Measurements from ENCODE around the gene ZBTB42. TPM values are rescaled to one million over a fixed set of nuclear protein-coding genes. Genes with fewer than 3 reads are reported as not detected.

The ZBTB42 gene
- total RNA-seq, 2 donors from 2014 or later: 5.2 to 8.1 TPM

DNA sequence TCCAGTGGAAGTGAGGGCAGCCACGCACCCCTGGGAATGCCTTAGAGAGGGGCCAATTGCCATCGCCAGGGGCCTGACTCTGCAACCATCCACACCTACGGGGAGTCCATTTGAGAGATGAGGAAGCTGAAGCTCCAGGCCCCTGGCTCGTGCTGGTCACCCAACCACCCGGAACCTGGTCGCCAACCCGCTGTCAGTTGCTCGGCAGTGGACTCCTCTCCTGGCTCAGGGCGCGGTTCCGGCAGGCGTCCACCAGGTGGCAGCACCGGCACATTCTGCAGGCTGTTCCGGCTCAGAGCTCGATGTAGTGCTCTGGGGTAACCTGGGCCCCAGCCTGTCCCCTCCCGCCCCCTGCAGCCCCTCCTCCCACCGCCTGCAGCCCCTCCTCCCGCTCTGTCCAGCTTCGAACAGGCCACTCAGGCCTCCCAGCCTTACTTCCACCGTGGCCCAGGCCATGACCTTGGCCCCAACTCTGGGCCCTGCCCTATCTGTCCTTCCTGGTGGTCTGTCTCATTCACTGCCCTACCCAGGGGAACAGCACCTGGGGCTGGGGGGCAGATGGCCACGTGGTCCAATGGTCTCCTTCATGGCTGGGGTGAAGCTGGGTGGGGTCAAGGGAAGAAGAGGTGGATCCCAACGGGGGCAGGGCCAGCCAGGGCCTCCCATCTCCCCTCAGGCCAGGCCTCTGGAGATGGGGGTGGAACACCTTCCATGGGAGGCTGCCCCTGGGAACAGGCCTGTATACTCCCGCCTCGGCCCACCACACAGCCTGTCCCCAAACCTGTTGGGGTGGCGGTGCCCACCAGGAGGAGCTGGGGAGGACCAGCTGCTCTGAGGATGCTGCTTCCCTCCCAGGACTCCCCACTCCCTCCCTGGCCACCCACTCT is 32.2 kb upstream of the ZBTB42 start:
- DNase-seq (peak; percentile 88), ATAC-seq (peak; percentile 88 to 93)
- intact Hi-C loops (cut with DNase I): loop anchor here in 1 of 2 donors (5.0 kb wide), 1 partner anchor 54 kb away; no protein-coding TSS in a partner anchor

GRCh38 chr14:104769324-104770071 is 31.4 kb upstream of the ZBTB42 start:
- no peak for DNase-seq
- intact Hi-C loops (cut with DNase I): loop anchor here (2.0 to 5.0 kb wide), 2 partner anchors 53 to 55 kb away; no protein-coding TSS in a partner anchor
- no peak for ATAC-seq

DNA sequence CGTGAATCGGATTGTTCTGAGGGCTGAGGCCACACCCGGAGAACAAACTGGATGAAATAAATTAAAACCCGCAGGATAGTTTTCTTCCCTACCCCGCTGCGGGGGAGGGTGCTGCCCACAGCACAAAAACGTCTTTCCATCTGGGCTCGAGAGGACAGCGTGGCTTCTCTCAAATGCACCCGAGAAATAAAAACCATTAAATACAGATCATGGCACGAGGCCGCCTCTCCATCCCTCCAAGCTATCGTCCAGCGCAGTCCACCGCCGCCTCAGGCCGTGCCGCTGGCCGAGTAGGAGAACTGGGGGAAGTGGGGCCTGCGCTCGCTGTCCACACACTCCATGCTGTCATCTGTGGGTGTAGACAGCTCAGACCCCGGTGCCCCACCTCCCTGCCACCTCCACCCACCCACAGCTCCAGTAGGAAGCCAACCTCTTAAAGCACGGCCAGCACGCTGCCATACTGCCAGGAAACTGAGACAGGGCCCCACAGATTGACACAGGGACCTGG is 30.8 kb upstream of the ZBTB42 start:
- DNase-seq: no peak
- intact Hi-C loops (cut with DNase I): loop anchor here in 1 of 2 donors (2.0 kb wide), 1 partner anchor 55 kb away; no protein-coding TSS in a partner anchor
- no peak for ATAC-seq

DNA sequence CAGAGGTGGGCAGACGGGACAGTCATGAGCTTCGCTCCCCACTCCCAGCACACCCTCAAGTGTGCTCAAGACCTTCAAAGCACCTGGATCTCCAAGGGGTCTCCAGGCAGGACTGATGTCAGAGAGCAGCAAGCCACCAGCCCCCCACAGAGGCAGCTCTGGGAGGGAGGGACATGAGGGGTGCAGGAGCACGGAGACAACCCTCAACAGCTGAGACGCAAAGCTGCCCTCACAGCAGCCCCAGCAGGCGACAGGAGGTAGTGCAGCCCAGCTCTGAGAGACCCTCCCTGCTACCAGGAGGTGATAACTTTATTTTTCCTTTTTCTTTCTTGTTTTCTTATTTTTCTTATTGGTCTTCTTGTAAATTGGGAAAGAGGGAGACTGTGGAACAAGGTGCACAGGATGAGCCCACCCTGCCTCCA is 30.0 kb upstream of the ZBTB42 start:
- DNase-seq: no peak
- intact Hi-C loops (cut with DNase I): loop anchor here in 1 of 2 donors (2.0 kb wide), 1 partner anchor 54 kb away; no protein-coding TSS in a partner anchor
- ATAC-seq: no peak

- intact Hi-C loops (cut with DNase I): loop anchor here in 1 of 2 donors (2.0 kb wide), 1 partner anchor 53 kb away; no protein-coding TSS in a partner anchor
- ATAC-seq (no peak), DNase-seq (no peak)
These were observed 29.5 kb upstream of the ZBTB42 start for GRCh38 chr14:104771374-104771773.

DNA sequence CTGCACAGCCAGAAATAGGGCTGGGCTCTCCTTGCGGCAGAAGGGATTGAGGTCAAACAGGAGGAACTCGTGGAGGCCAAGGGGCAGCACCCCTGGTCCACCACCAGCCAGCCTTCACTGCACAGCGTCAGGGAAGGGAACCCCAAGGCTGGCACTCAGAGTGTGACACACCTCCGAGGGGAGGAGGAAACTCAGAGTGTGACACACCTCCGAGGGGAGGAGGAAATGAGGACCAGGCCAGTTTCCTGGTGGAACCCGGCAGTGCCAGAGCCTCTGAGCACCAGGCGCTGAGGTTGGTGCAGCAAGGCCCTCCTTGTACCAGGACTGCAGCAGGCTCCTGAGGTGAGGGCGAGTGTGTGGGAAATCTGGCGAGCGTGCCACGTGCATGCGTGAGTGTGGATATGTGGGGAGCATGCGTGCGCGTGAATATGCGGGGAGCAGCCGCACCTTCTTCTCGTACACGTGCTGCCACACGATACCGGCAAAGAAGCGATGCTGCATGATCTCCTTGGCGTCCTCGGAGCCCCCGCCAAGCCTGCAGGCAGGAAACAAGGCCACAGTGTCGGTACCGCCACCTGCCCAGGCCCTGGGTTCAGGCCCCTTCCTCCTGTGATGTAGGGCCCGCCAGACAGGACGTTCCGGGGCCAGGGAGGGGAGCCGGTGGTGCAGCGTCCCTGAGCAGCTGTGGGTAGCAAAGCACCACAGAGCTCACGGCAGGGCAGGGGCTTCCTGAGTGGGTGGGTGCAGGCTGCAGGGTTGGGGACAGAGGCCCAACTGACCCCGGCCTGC is 28.8 kb upstream of the ZBTB42 start:
- intact Hi-C loops (cut with DNase I): loop anchor here in 1 of 2 donors (2.0 kb wide), 1 partner anchor 53 kb away; no protein-coding TSS in a partner anchor
- ATAC-seq: no peak
- no peak for DNase-seq

GRCh38 chr14:104772707-104773504 is 28.0 kb upstream of the ZBTB42 start:
- intact Hi-C loops (cut with DNase I): no loop called here
- ATAC-seq (no peak), DNase-seq (no peak)

DNA sequence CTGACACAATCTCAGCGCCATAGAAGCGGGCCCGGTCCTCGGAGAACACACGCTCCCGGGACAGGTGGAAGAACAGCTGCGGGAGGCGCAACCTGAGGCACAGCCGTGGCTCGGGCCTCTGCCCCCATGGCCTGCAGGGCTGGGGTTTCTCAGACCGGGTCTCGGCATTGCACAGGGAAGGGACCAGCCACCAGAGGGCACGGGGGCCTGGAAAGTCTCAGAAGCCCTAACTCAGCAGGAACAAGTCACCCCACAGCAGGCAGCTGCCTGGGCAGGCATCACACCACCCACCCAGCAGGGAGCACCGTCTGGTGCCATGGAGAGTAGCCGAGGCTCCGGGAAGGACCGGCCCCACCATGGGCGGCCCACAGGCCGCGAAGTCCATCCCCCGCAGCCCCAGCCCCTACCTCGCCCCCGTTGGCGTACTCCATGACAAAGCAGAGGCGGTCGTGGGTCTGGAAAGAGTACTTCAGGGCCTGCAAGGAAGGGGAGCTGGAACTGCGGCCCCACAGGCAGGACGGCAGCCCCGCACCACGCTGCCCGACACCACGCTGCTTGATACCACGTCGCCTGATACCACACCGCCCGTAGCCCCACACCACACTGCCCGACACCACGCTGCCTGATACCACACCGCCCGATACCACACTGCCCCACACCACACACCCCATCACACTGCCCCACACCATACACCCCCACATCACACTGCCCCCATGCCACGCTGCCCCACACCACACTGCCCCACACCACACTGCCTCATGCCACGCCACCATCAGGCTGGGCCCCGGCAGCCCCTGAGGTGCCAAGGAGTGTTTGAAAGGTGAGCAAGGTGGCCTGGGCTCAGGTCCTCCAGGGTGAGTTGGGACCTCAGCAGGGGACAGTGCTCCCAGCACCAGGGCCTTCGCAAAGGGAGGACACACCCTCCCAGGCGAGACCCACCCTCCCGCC is 27.1 kb upstream of the ZBTB42 start:
- DNase-seq: no peak
- intact Hi-C loops (cut with DNase I): no loop called here

GRCh38 chr14:104774453-104775072 is 26.3 kb upstream of the ZBTB42 start:
- DNase-seq (no peak), ATAC-seq (no peak)
- intact Hi-C loops (cut with DNase I): no loop called here

More for the DNA sequence above, 27.1 kb upstream of the ZBTB42 start:
- no peak for ATAC-seq

DNA sequence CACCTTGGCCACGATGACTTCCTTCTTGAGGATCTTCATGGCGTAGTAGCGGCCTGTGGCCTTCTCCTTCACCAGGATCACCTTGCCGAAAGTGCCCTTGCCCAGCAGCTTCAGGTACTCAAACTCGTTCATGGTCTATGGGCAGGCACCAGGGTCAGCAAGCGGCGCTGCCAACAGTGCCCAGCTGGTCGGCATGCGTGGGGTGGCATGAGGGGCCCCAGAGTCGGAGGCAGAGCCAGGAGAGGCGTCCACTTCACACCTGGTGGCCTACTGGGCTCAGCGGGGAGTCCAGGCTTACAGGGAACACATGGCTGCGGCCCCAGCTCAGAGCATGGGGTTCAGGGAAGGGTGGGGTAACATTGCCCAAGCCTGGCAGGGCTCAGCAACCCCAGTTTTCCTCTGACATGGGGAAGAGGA is 25.8 kb upstream of the ZBTB42 start:
- no peak for DNase-seq
- ATAC-seq: no peak
- intact Hi-C loops (cut with DNase I): no loop called here

- DNase-seq: no peak
- intact Hi-C loops (cut with DNase I): no loop called here
- ATAC-seq: no peak
These were observed 24.4 kb upstream of the ZBTB42 start for GRCh38 chr14:104776481-104776880.

DNA sequence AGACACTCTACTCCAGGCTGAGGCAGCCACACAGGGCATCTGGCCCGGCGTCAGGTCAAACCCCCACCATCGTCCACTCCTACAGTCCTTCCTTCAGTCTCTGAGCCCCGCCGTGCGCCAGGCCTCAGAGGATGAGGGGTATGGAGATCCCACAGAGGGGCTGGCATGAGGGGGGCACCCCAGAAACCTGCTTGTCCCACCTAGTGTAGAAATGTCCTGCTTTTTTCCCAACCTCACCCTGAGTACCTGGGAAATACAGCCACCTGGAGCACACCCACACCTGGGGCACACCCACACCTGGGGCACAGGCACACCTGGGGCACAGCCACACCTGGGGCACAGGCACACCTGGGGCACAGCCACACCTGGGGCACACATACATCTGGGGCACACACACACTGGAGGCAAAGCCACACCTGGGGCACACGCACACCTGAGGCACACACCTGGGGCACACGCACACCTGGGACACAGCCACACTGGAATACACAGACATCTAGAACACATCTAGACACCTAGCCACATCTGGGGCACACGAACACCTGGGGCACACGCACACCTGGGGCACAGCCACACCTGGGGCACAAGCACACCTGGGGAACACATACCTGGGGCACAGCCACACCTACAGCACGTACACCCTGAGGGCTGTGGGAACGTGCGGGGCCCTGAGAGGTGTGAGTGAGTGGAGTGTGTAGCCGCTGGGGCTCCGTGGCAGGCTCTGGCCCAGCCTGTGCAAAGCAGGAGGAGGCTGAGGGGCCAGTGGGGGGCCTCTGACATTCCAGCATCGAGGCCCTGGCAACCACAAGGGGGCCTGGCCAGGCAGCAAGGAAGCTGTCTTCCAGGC is 23.7 kb upstream of the ZBTB42 start:
- intact Hi-C loops (cut with DNase I): no loop called here
- no peak for ATAC-seq
- no peak for DNase-seq

- DNase-seq: no peak
- intact Hi-C loops (cut with DNase I): no loop called here
- ATAC-seq: no peak
These were observed 23.1 kb upstream of the ZBTB42 start for GRCh38 chr14:104777808-104778249.

DNA sequence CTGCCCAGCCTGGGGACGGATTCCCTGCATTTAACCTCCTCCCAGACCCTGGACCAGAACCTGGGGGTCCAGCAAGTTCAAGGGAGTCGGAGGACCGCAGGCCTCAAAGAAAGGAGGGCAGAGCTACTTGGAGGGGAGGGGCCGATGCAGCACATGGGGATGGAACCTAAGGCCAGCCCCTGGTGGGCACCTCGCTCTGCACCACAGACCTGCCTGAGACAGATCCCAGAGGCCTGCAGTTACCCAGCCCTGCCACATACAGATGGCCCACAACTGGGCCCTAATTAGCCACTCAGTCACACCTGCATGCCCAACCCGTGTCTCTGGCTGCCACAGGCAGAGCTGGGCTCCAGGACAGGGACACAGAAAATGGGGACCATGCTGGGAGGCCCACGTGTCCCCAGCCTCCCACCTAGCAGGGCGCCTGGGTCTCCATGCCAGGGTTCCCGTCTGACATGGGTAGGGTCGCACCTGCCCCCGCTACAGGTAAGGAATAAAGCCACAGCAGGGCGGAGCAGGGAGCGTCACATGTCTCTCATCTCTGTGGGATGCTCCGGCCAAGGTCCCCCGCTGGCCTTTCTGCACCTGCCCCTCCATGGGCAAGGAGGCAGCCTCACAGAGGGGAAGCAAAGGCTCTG is 22.1 kb upstream of the ZBTB42 start:
- no peak for DNase-seq
- intact Hi-C loops (cut with DNase I): no loop called here
- no peak for ATAC-seq
